CD4-positive, alpha-beta T cell treated with Interferon gamma for 1 hour (primary cell): Measurements from ENCODE around the gene PRUNE2.

Experiments
- DNase-seq: peaks from one replicate; pipeline ENCODE4 v3.0.0-alpha.2; 2020

Gene PRUNE2

GRCh38 chr9:76725885-76726284 lies 180.0 kb downstream of the PRUNE2 start:
- no peak for DNase-seq

DNA sequence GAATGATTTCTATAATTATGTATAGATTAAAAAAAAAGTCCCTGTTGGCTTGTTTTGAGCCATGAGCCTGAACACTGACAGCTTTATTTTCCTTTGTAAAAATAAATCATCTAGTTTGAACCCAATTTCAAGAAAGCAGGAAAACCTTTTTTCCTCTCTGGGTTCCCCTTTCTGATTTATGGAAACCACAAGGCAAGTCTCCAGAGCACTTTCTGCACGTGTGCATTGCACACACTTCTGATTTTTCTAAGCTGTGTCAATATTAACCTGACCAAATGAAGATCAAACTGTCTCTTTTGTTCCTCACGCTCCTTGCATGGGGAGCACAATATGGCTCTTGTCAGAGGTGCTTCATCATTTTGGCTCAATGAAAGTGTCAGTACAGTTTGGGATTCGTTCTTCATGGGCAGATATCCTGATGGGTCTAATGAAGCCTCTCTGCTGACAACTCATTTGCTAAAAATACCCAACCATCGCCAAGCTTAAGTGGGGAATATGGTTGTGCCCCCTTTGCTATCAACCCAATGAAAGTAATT lies 180.8 kb downstream of the PRUNE2 start:
- no peak for DNase-seq

DNA sequence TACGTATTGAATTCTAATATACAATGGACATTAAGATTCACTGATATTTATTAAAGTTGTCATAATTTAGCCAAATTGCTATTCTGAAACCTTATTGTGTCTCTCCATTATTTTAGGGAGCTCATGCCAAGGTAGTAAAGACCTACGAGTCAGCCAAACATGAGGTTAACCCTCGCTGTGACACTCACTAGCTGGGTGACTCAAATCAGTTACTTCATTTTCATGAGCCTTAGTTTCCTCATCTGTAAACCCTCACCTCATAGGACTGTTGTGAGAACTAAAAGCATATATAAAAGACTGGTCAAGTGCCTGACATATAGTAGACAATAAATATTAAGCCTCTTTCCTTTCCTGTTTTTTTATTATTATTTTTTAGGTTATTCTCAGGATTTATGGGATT lies 185.7 kb downstream of the PRUNE2 start:
- DNase-seq: no peak

- no peak for DNase-seq
Measured at GRCh38 chr9:76718166-76718565, 187.7 kb downstream of the PRUNE2 start.

GRCh38 chr9:76717613-76718012 lies 188.3 kb downstream of the PRUNE2 start:
- DNase-seq: no peak

DNA sequence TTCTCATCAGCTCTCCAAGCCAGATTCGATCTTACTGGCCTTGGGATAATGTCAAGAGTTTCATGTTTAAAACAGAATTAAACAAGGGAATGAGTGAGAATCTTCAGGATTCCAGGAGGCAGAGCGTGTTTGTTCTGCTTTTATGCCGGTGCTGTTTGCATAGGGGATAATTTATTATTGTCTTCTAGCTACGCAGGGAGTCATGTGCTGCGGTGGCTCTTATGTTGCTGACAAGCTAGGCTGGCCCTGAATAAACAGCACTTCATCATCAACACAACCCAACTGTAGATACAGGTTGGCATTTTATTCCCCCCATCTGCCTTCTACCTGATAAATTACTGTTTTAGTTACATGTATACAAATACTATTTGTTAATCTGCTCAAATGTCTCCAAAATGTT lies 188.7 kb downstream of the PRUNE2 start:
- DNase-seq: no peak

DNA sequence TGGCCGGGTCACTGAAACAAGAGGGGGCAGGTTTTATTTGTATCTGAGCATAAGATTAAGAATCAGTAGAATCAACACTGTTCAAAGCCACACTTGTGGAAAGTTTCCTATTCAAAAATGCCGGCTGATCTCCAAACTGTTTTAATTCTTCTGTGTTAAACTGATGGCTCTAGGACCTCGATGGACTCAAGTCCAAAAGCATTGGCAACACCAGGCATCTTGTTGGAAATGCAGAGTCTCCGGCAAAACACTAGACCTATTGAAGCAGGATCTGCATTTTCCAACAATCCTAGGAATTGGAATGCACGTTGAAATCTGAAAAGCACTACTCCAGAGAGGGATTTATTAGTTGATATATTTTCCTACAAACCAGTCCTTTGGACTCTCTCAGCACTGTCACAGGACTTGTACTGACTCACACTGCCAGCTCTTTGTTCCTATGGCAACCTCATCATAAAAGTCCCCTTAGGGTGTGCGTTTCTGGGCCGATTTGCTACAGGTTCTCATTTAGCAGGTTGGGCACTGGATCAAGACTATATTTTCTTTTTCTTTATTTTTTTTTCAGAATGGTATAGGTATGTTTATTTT lies 189.7 kb downstream of the PRUNE2 start:
- no peak for DNase-seq

- DNase-seq: no peak
Measured at GRCh38 chr9:76713381-76713780, 192.5 kb downstream of the PRUNE2 start.

DNA sequence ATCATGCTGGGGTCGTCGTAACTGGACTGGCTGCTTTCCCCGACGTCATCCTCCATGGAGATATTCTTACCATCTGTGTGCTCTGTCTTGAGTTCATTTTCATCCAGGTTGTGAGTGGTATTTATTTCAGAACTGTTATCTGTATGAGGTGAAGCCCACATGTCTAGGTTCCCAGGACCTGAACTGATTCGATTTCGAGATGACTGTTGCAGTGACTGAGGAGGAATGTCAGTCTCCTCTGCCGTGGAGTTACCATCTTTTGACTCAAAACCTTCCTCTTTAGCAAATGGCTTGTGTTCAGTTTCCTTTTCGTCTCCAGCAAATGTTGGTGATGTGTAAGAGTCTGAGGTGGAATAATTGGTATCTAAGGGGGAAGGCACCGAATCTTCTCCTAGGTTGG lies 196.9 kb downstream of the PRUNE2 start:
- no peak for DNase-seq

- no peak for DNase-seq
Measured at GRCh38 chr9:76707510-76707909, 198.4 kb downstream of the PRUNE2 start.

DNA sequence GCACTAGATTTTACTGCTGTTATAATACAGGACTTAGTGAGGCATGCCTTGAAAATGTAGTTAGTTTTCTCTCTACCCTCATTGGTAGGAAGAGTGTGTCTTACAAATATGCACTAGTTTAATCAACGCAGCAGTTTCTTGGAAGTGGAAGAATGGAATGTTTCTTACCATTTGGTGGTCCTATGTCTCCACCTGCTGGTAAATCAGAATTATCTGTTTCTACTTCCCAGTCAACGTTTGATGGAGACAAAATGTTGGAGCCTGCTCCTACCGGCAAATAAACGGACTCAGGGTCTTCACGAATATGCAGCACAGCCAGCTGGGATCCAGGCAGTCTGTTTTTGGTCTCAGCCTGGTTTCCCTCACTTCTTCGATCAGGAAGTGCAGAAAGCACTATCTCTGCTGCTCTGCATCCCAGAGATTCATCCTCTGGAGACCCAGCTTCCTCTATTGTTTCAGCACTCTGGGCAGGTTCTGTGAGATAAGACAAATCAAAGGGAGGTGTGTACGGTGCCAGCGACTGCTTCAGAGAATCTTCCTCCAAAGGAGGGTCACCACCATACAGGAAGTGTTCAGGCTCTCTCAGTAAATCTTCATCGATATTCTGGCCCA lies 201.2 kb downstream of the PRUNE2 start:
- no peak for DNase-seq

DNA sequence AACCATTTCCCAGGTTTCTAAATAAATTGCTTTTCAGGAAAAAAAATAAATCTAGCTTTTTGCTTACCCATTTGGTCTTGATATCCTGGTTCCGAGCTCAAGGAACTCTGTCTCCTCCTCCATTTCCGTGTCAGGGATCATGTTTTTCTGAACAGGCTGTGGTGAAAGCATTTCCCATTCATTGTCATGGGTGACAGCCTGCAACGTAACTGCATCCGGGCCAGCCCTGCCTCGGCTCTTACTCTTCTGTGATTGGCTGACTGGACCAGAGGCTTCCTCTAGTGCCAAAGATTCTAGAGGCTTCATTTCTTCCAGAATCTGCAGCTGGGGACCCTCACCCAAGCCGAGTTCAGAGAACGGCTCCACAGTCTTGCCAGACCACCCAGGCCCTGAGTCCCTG lies 202.6 kb downstream of the PRUNE2 start:
- no peak for DNase-seq

GRCh38 chr9:76701441-76702039 lies 204.4 kb downstream of the PRUNE2 start:
- DNase-seq: no peak

DNA sequence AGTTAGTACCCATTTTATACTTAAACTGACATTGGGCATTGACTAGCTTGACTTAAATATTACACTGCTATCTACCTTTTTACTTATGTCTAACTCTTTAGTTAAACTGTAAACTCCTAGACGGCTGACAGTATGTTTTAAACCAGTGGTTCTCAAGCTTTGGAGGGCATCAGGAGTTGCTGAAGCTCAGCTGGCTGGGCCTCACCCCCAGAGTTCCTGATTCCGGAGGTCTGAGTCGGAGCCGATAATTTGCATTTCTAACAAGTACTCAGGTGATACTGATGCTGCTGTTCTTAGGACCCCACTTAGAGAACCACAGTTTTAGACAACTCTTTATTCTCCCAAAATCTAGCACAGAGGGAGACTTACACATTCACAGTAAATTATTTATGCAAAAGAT lies 205.0 kb downstream of the PRUNE2 start:
- DNase-seq: no peak

DNA sequence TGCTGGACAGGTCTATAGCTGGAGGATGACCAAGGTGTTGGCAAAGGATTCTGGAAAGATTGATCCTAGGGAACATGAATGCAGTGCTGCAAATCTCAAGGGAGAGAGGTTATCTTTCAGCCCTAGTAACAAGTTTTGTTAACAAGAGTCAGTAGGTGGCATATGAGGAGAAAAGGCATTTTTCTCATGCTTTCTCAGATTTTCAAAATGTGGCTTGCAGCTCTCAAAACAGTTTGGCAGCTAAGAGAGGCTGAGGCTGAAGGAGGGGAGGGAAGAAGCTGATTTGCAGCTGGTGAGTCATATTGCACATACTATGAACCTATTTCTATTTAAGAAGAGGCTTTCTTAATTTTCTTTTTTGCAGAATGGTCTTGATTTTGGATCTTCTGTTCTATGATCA lies 205.9 kb downstream of the PRUNE2 start:
- no peak for DNase-seq

DNA sequence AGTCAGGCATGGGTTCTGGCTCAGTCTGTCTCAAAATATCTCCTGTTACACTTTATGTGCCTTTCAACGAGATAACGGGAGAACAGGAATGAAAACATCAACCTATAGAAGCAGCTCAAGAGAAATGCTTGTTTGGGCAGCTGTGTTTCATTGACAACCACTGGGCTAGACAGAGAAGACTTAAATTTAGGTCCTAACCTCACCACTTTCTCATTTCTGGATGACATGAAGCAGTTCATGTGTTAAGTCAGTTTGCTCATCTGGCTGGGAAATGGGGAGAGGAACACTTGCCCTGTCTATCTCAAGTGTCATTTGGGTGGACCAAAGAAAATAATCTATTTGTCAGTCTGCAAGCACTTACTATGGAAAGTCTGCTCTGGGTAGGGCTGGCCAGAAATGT lies 208.4 kb downstream of the PRUNE2 start:
- no peak for DNase-seq

- no peak for DNase-seq
Measured at GRCh38 chr9:76697081-76697480, 208.8 kb downstream of the PRUNE2 start.

DNA sequence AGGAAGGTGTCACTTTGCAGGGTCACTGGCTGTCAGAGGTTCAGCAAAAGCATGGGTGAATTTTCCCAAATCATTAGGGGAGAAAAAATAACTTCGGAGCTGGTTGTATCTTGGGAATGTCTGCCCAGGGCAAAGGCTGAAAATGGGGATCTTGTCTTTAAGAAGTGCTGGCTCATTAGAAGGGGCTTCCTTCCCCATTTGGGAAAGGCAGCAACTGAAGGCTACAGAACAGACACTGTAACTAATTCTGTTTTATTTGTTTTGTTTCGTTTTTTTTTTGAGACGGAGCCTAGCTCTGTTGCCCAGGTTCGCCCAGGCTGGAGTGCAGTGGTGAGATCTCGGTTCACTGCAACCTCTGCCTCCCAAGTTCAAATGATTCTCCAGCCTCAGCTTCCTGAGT lies 212.0 kb downstream of the PRUNE2 start:
- DNase-seq: no peak

GRCh38 chr9:76692458-76693129 lies 213.3 kb downstream of the PRUNE2 start:
- no peak for DNase-seq

- no peak for DNase-seq
Measured at GRCh38 chr9:76691517-76692313, 214.2 kb downstream of the PRUNE2 start.

DNA sequence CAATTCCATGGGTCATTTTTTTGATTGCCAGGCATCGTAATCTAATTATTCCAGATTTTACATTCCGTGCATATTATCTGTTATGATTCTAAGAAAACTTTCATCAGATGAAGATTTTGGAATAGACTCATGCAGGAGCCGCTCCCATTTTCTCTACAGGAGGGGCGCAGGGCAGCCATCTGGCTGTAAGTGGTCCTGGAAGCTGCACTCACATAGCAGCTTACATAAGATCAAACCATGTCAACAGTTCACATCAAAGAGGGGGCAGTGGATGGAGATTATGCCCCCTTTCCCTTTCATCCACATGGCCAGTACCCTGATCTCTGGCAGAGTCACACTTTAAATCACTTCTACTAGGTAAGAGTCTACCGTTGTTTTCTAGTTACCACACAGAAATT lies 214.9 kb downstream of the PRUNE2 start:
- DNase-seq: no peak

DNA sequence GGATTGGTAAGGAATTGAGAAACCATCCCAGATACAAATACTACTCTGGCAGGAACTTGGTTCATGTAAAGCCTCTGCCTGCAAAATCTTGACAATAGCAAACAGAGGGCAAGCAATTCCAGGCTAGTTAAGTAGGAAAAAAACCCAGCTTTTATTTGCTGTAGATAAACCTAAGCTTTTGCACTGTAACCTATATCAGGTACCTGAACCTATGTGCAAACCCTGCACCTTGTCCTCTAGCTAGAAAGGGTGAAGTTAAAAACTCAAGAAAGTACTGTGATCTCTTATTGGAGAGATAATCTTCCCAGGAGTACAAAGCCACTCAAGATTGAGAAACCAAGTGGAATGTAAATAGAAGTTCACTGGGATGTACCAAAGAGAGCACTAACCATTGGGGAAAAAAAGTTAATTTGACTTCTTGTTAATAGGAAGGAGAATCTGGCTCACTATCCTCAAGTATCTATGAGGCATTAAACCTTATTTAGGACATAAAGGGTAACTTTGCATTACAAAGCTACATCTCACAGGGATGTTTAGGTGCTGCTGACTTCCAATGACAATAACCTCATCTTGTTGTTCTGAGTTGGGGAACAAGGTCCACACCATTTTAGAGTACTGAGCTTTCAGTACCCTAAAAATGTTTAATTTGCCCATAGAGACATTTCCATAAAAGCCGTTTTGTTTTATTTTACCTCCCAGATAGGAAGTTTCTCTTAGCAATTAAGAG lies 215.5 kb downstream of the PRUNE2 start:
- no peak for DNase-seq
